ENCODE measurements around the gene ASB5.
A peak's percentile ranks its signal among the peaks of the same experiment; 100 is the strongest.

Gene ASB5

GRCh38 chr4:176210579-176211296 is 58.3 kb downstream of the ASB5 start:
- H3K36me3 ChIP-seq (ENCODE audit: control insufficient read depth, insufficient read depth, low read length), result no peaks in the 10 kb centered on the region
- no peak overlapping the region for H3K4me3 ChIP-seq (ENCODE audit: low read length)
- H3K27me3 ChIP-seq (ENCODE audit: control insufficient read depth, insufficient read depth, low read length), result no peaks in the 10 kb centered on the region
- H3K9me3 ChIP-seq (ENCODE audit: control insufficient read depth, low read length), result no peaks in the 10 kb centered on the region
- no peak overlapping the region for H3K9ac ChIP-seq (ENCODE audit: low read length)
- H3K4me1 ChIP-seq (ENCODE audit: control insufficient read depth, insufficient read depth, low read length), result no peaks in the 10 kb centered on the region

GRCh38 chr4:176210101-176210500 is 58.9 kb downstream of the ASB5 start:
- Histone ChIP-seq H3K36me3 (ENCODE audit: control insufficient read depth, insufficient read depth, low read length) (no peaks in the 10 kb centered on the region), H3K9ac (ENCODE audit: low read length) (no peak overlapping the region), H3K9me3 (ENCODE audit: control insufficient read depth, low read length) (no peaks in the 10 kb centered on the region), H3K4me1 (ENCODE audit: control insufficient read depth, insufficient read depth, low read length) (no peaks in the 10 kb centered on the region), H3K27me3 (ENCODE audit: control insufficient read depth, insufficient read depth, low read length) (no peaks in the 10 kb centered on the region), H3K4me3 (ENCODE audit: low read length) (no peak overlapping the region)

GRCh38 chr4:176209535-176209934 is 59.5 kb downstream of the ASB5 start:
- H3K4me1 ChIP-seq (ENCODE audit: control insufficient read depth, insufficient read depth, low read length), result no peaks in the 10 kb centered on the region
- H3K9me3 ChIP-seq (ENCODE audit: control insufficient read depth, low read length), result no peaks in the 10 kb centered on the region
- no peak overlapping the region for H3K9ac ChIP-seq (ENCODE audit: low read length)
- H3K4me3 ChIP-seq (ENCODE audit: low read length), result no peak overlapping the region
- no peaks in the 10 kb centered on the region for H3K36me3 ChIP-seq (ENCODE audit: control insufficient read depth, insufficient read depth, low read length)
- H3K27me3 ChIP-seq (ENCODE audit: control insufficient read depth, insufficient read depth, low read length), result no peaks in the 10 kb centered on the region

- Histone ChIP-seq H3K9ac (ENCODE audit: low read length) (no peak overlapping the region), H3K4me1 (ENCODE audit: control insufficient read depth, insufficient read depth, low read length) (no peaks in the 10 kb centered on the region), H3K4me3 (ENCODE audit: low read length) (no peak overlapping the region), H3K27me3 (ENCODE audit: control insufficient read depth, insufficient read depth, low read length) (no peaks in the 10 kb centered on the region), H3K36me3 (ENCODE audit: control insufficient read depth, insufficient read depth, low read length) (no peaks in the 10 kb centered on the region), H3K9me3 (ENCODE audit: control insufficient read depth, low read length) (no peaks in the 10 kb centered on the region)
These were observed 61.2 kb downstream of the ASB5 start for GRCh38 chr4:176207839-176208238.

- Histone ChIP-seq H3K4me1 (ENCODE audit: control insufficient read depth, insufficient read depth, low read length) (no peaks in the 10 kb centered on the region), H3K9ac (ENCODE audit: low read length) (no peak overlapping the region), H3K9me3 (ENCODE audit: control insufficient read depth, low read length) (no peaks in the 10 kb centered on the region), H3K36me3 (ENCODE audit: control insufficient read depth, insufficient read depth, low read length) (no peaks in the 10 kb centered on the region), H3K27me3 (ENCODE audit: control insufficient read depth, insufficient read depth, low read length) (no peaks in the 10 kb centered on the region), H3K4me3 (ENCODE audit: low read length) (no peak overlapping the region)
These were observed 63.7 kb downstream of the ASB5 start for GRCh38 chr4:176205299-176205698.

GRCh38 chr4:176198316-176198903 is 70.6 kb downstream of the ASB5 start:
- Histone ChIP-seq H3K4me1 (ENCODE audit: control insufficient read depth, insufficient read depth, low read length) (peaks cover 20% of the 10 kb centered on the region), H3K36me3 (ENCODE audit: control insufficient read depth, insufficient read depth, low read length) (no peaks in the 10 kb centered on the region), H3K27me3 (ENCODE audit: control insufficient read depth, insufficient read depth, low read length) (no peaks in the 10 kb centered on the region), H3K9me3 (ENCODE audit: control insufficient read depth, low read length) (no peaks in the 10 kb centered on the region), H3K4me3 (ENCODE audit: low read length) (no peak overlapping the region), H3K9ac (ENCODE audit: low read length) (no peak overlapping the region)

GRCh38 chr4:176195184-176195978 is 73.6 kb downstream of the ASB5 start, which contains the start of gene SPATA4:
SPATA4 (minus strand) TSS chr4:176195585; CDS start chr4:176195562, 23 bp downstream.
- H3K4me1 ChIP-seq (ENCODE audit: control insufficient read depth, insufficient read depth, low read length), result peaks cover 20% of the 10 kb centered on the region
- no peaks in the 10 kb centered on the region for H3K27me3 ChIP-seq (ENCODE audit: control insufficient read depth, insufficient read depth, low read length)
- no peaks in the 10 kb centered on the region for H3K9me3 ChIP-seq (ENCODE audit: control insufficient read depth, low read length)
- no peaks in the 10 kb centered on the region for H3K36me3 ChIP-seq (ENCODE audit: control insufficient read depth, insufficient read depth, low read length)
- peak within 1 kb of the TSS; percentile 64 for H3K4me3 ChIP-seq (ENCODE audit: low read length)
- H3K9ac ChIP-seq (ENCODE audit: low read length), result peak within 1 kb of the TSS; percentile 63

GRCh38 chr4:176193938-176194337 is 75.1 kb downstream of the ASB5 start:
- Histone ChIP-seq H3K4me1 (ENCODE audit: control insufficient read depth, insufficient read depth, low read length) (peaks cover 20% of the 10 kb centered on the region), H3K9ac (ENCODE audit: low read length) (no peak overlapping the region), H3K9me3 (ENCODE audit: control insufficient read depth, low read length) (no peaks in the 10 kb centered on the region), H3K27me3 (ENCODE audit: control insufficient read depth, insufficient read depth, low read length) (no peaks in the 10 kb centered on the region), H3K36me3 (ENCODE audit: control insufficient read depth, insufficient read depth, low read length) (no peaks in the 10 kb centered on the region), H3K4me3 (ENCODE audit: low read length) (no peak overlapping the region)

- H3K9ac ChIP-seq (ENCODE audit: low read length), result no peak overlapping the region
- no peaks in the 10 kb centered on the region for H3K36me3 ChIP-seq (ENCODE audit: control insufficient read depth, insufficient read depth, low read length)
- H3K27me3 ChIP-seq (ENCODE audit: control insufficient read depth, insufficient read depth, low read length), result no peaks in the 10 kb centered on the region
- peaks cover 12% of the 10 kb centered on the region for H3K4me1 ChIP-seq (ENCODE audit: control insufficient read depth, insufficient read depth, low read length)
- no peaks in the 10 kb centered on the region for H3K9me3 ChIP-seq (ENCODE audit: control insufficient read depth, low read length)
- H3K4me3 ChIP-seq (ENCODE audit: low read length), result no peak overlapping the region
These were observed 75.9 kb downstream of the ASB5 start for GRCh38 chr4:176193126-176193525.

- Histone ChIP-seq H3K36me3 (ENCODE audit: control insufficient read depth, insufficient read depth, low read length) (no peaks in the 10 kb centered on the region), H3K4me1 (ENCODE audit: control insufficient read depth, insufficient read depth, low read length) (peaks cover 10% of the 10 kb centered on the region), H3K9ac (ENCODE audit: low read length) (no peak overlapping the region), H3K9me3 (ENCODE audit: control insufficient read depth, low read length) (no peaks in the 10 kb centered on the region), H3K27me3 (ENCODE audit: control insufficient read depth, insufficient read depth, low read length) (no peaks in the 10 kb centered on the region), H3K4me3 (ENCODE audit: low read length) (no peak overlapping the region)
These were observed 77.0 kb downstream of the ASB5 start for GRCh38 chr4:176191974-176192373.

GRCh38 chr4:176189891-176190795 is 78.9 kb downstream of the ASB5 start:
- no peak overlapping the region for H3K9ac ChIP-seq (ENCODE audit: low read length)

More at GRCh38 chr4:176189891-176190795, 78.9 kb downstream of the ASB5 start:
- Histone ChIP-seq H3K36me3 (ENCODE audit: control insufficient read depth, insufficient read depth, low read length) (no peaks in the 10 kb centered on the region), H3K4me3 (ENCODE audit: low read length) (no peak overlapping the region), H3K4me1 (ENCODE audit: control insufficient read depth, insufficient read depth, low read length) (peaks cover 4% of the 10 kb centered on the region), H3K27me3 (ENCODE audit: control insufficient read depth, insufficient read depth, low read length) (no peaks in the 10 kb centered on the region), H3K9me3 (ENCODE audit: control insufficient read depth, low read length) (no peaks in the 10 kb centered on the region)
